HepG2 (cell line): ENCODE results near the gene SLC29A3. TPM values are rescaled to one million over a fixed set of nuclear protein-coding genes. Genes with fewer than 3 reads are reported as not detected.

Experiments used
- BCL6 ChIP-seq: IDR thresholded peaks from 2 replicates; pipeline ENCODE4 v1.6.1; 2016; ENCODE audit warnings: missing genetic modification reagents, missing compliant biosample characterization
- FOSL2 ChIP-seq: sonication (generic); formaldehyde crosslinking; IDR thresholded peaks from 2 replicates; pipeline ENCODE4 v1.4.0; 2020; ENCODE audit warnings: missing genetic modification reagents
- FOXK1 ChIP-seq: sonication (generic); formaldehyde crosslinking; IDR thresholded peaks from 2 replicates; pipeline ENCODE4 v1.4.0; 2020; ENCODE audit warnings: low read depth, missing genetic modification reagents, borderline replicate concordance
- GLI4 ChIP-seq: sonication (generic); formaldehyde crosslinking; IDR thresholded peaks from 2 replicates; pipeline ENCODE4 v1.5.1; 2020; ENCODE audit warnings: missing genetic modification reagents, mild to moderate bottlenecking, moderate library complexity, borderline replicate concordance
- NFYB ChIP-seq: sonication (generic); formaldehyde crosslinking; IDR thresholded peaks from 2 replicates; pipeline ENCODE4 v1.4.0; 2020; ENCODE audit warnings: missing genetic modification reagents
- NR2F2 ChIP-seq: IDR thresholded peaks from 2 replicates; pipeline ENCODE4 v1.6.1; 2012; ENCODE audit warnings: low read depth, inconsistent platforms, borderline replicate concordance
- SIN3B ChIP-seq: fragments of 150-350 bp; IDR thresholded peaks from 2 replicates; pipeline ENCODE4 v1.6.1; 2014; ENCODE audit warnings: low read length
- ZFP36 ChIP-seq: fragments of 150-350 bp; IDR thresholded peaks from 2 replicates; pipeline ENCODE4 v1.6.1; 2018; ENCODE audit warnings: borderline replicate concordance, low read length, low read depth; ENCODE audit not compliant: partially characterized antibody
- ZNF136 ChIP-seq: sonication (generic); formaldehyde crosslinking; IDR thresholded peaks from 2 replicates; pipeline ENCODE4 v1.8.1; 2022; ENCODE audit warnings: low read depth, mild to moderate bottlenecking, moderate library complexity, missing genetic modification reagents
- ZNF17 ChIP-seq: sonication (generic); formaldehyde crosslinking; IDR thresholded peaks from 2 replicates; pipeline ENCODE4 v1.5.0; 2020; ENCODE audit warnings: mild to moderate bottlenecking, missing genetic modification reagents
- ZNF441 ChIP-seq: sonication (generic); formaldehyde crosslinking; IDR thresholded peaks from 2 replicates; pipeline ENCODE4 v1.7.0; 2021; ENCODE audit warnings: missing genetic modification reagents, borderline replicate concordance
- polyA plus RNA-seq, 8 experiments: library from polyadenylated mRNA; depleted of rRNA in 3 of 8; stranded (reverse) in 7 of 8; unstranded in 1 of 8; fragments of >200 nt; fragmentation: Illumina TruSeq in 4 of 8; extraction: Trizol in 4 of 8; gene quantifications; 2 replicates each; pipeline versions ENCODE4 v1.2.1 to v1.2.3, GENCODE V29; 2011 to 2016; ENCODE audit warnings: low read depth in 4 of 8, missing spikeins in 1 of 8, mixed read lengths in 1 of 8; ENCODE audit not compliant: insufficient read depth in 1 of 8
- total RNA-seq, 5 experiments: library from RNA; depleted of rRNA; stranded (reverse); fragments of >200 nt; fragmentation: Illumina TruSeq; extraction: Trizol; gene quantifications; 2 replicates each; pipeline ENCODE4 v1.2.3, GENCODE V29; 2016; ENCODE audit warnings: low read depth in 1 of 5
- TF ChIP-seq, protein P1 (sequence below): sonication (generic); formaldehyde crosslinking; IDR thresholded peaks from 2 replicates; pipeline ENCODE4 v1.8.1; 2023; ENCODE audit warnings: mild to moderate bottlenecking, inconsistent platforms, moderate library complexity, missing genetic modification reagents, borderline replicate concordance
- TF ChIP-seq, protein P2 (sequence below): IDR thresholded peaks from 2 replicates; pipeline ENCODE4 v1.6.1; 2012; ENCODE audit warnings: inconsistent platforms
- TF ChIP-seq, protein P3 (sequence below): sonication (generic); formaldehyde crosslinking; IDR thresholded peaks from 2 replicates; pipeline ENCODE4 v1.5.1; 2020; ENCODE audit warnings: mild to moderate bottlenecking, missing genetic modification reagents, moderate library complexity
- TF ChIP-seq, protein P4 (sequence below): sonication (generic); formaldehyde crosslinking; IDR thresholded peaks from 2 replicates; pipeline ENCODE4 v1.4.0; 2020; ENCODE audit warnings: mild to moderate bottlenecking, missing genetic modification reagents
- TF ChIP-seq, protein P5 (sequence below): sonication (generic); formaldehyde crosslinking; conservative IDR thresholded peaks from 2 replicates; pipeline ENCODE4 v1.8.0; 2022; ENCODE audit warnings: mild to moderate bottlenecking, moderate library complexity, missing genetic modification reagents
- TF ChIP-seq, protein P6 (sequence below): sonication (generic); formaldehyde crosslinking; IDR thresholded peaks from 2 replicates; pipeline ENCODE4 v1.5.0; 2020; ENCODE audit warnings: mild to moderate bottlenecking, missing genetic modification reagents
- TF ChIP-seq, protein P7 (sequence below): sonication (generic); formaldehyde crosslinking; IDR thresholded peaks from 2 replicates; pipeline ENCODE4 v1.4.0; 2020; ENCODE audit warnings: missing genetic modification reagents, low read depth, mild to moderate bottlenecking, borderline replicate concordance

Gene SLC29A3
- total and polyA plus RNA-seq, 2 of the 13 experiments (the other 11 are each of a cell fraction or from before 2014, with no cell fraction given) = 8.6 to 11.8 TPM

DNA sequence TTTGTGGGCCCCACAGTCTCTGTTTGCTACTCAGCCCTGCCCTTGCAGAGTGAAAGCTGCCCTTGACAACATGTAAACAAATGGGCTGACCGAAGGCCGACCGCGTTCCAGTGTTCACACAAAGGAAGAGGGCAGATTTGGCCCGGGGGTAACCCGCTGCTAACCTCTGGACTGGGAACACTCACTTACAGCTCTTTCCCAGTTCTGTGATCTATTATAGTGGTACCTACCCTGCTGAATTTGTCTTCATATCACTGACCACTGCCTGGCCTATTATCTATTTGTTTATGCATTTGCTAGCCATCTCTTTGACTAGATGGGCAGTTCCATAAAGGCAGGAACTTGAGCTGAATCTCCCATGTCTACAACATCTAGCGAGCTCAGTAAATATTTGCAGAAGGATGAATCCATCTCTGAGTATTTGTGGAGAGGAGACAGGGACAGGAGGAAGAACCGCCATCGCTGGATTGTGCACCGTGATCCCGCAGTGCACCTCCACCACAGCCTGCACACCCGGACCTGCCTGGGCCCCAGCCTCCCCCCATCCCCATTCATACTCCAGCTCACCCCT is 15.2 kb downstream of the SLC29A3 start (continued):
- TF ChIP-seq, protein P1, sequence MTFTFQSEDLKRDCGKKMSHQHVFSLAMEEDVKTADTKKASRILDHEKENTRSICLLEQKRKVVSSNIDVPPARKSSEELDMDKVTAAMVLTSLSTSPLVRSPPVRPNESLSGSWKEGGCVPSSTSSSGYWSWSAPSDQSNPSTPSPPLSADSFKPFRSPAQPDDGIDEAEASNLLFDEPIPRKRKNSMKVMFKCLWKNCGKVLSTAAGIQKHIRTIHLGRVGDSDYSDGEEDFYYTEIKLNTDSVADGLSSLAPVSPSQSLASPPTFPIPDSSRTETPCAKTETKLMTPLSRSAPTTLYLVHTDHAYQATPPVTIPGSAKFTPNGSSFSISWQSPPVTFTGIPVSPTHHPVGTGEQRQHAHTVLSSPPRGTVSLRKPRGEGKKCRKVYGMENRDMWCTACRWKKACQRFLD (CRISPR knock-in tag) = no peak
- peak; percentile 80 for TF ChIP-seq FOSL2 (CRISPR knock-in tag)
- TF ChIP-seq, protein P2, sequence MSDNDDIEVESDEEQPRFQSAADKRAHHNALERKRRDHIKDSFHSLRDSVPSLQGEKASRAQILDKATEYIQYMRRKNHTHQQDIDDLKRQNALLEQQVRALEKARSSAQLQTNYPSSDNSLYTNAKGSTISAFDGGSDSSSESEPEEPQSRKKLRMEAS = peak; percentile 69
- 0 out of 2 replicates have a peak, but pooled peaks have one; percentile 53 for TF ChIP-seq NR2F2
- no peak for TF ChIP-seq SIN3B
- TF ChIP-seq ZFP36 = no peak
- no peak for TF ChIP-seq ZNF17
- no peak for TF ChIP-seq GLI4 (CRISPR knock-in tag)
- TF ChIP-seq, protein P3, sequence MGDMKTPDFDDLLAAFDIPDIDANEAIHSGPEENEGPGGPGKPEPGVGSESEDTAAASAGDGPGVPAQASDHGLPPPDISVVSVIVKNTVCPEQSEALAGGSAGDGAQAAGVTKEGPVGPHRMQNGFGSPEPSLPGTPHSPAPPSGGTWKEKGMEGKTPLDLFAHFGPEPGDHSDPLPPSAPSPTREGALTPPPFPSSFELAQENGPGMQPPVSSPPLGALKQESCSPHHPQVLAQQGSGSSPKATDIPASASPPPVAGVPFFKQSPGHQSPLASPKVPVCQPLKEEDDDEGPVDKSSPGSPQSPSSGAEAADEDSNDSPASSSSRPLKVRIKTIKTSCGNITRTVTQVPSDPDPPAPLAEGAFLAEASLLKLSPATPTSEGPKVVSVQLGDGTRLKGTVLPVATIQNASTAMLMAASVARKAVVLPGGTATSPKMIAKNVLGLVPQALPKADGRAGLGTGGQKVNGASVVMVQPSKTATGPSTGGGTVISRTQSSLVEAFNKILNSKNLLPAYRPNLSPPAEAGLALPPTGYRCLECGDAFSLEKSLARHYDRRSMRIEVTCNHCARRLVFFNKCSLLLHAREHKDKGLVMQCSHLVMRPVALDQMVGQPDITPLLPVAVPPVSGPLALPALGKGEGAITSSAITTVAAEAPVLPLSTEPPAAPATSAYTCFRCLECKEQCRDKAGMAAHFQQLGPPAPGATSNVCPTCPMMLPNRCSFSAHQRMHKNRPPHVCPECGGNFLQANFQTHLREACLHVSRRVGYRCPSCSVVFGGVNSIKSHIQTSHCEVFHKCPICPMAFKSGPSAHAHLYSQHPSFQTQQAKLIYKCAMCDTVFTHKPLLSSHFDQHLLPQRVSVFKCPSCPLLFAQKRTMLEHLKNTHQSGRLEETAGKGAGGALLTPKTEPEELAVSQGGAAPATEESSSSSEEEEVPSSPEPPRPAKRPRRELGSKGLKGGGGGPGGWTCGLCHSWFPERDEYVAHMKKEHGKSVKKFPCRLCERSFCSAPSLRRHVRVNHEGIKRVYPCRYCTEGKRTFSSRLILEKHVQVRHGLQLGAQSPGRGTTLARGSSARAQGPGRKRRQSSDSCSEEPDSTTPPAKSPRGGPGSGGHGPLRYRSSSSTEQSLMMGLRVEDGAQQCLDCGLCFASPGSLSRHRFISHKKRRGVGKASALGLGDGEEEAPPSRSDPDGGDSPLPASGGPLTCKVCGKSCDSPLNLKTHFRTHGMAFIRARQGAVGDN = peak; percentile 82
- peak; percentile 64; the same call in 1 of the 2 replicates for TF ChIP-seq FOXK1
- 0 out of 2 replicates have a peak, but pooled peaks have one; percentile 21 for TF ChIP-seq ZNF441
- no peak for TF ChIP-seq ZNF136 (CRISPR knock-in tag)
- TF ChIP-seq, protein P4, sequence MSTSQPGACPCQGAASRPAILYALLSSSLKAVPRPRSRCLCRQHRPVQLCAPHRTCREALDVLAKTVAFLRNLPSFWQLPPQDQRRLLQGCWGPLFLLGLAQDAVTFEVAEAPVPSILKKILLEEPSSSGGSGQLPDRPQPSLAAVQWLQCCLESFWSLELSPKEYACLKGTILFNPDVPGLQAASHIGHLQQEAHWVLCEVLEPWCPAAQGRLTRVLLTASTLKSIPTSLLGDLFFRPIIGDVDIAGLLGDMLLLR = no peak
- TF ChIP-seq, protein P5, sequence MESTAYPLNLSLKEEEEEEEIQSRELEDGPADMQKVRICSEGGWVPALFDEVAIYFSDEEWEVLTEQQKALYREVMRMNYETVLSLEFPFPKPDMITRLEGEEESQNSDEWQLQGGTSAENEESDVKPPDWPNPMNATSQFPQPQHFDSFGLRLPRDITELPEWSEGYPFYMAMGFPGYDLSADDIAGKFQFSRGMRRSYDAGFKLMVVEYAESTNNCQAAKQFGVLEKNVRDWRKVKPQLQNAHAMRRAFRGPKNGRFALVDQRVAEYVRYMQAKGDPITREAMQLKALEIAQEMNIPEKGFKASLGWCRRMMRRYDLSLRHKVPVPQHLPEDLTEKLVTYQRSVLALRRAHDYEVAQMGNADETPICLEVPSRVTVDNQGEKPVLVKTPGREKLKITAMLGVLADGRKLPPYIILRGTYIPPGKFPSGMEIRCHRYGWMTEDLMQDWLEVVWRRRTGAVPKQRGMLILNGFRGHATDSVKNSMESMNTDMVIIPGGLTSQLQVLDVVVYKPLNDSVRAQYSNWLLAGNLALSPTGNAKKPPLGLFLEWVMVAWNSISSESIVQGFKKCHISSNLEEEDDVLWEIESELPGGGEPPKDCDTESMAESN (CRISPR knock-in tag) = no peak
- peak; percentile 11; the same call in 1 of the 2 replicates for TF ChIP-seq BCL6 (CRISPR knock-in tag)
- TF ChIP-seq, protein P6, sequence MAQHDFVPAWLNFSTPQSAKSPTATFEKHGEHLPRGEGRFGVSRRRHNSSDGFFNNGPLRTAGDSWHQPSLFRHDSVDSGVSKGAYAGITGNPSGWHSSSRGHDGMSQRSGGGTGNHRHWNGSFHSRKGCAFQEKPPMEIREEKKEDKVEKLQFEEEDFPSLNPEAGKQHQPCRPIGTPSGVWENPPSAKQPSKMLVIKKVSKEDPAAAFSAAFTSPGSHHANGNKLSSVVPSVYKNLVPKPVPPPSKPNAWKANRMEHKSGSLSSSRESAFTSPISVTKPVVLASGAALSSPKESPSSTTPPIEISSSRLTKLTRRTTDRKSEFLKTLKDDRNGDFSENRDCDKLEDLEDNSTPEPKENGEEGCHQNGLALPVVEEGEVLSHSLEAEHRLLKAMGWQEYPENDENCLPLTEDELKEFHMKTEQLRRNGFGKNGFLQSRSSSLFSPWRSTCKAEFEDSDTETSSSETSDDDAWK (CRISPR knock-in tag) = no peak
- TF ChIP-seq, protein P7, sequence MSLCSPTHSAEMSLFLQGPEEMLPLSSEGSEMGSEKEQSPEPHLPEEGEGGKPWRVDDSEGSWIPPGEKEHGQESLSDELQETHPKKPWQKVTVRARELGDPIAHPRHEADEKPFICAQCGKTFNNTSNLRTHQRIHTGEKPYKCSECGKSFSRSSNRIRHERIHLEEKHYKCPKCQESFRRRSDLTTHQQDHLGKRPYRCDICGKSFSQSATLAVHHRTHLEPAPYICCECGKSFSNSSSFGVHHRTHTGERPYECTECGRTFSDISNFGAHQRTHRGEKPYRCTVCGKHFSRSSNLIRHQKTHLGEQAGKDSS (CRISPR knock-in tag) = no peak
- no peak for TF ChIP-seq NFYB
